ENCODE data around the gene ZNF554. TPM values are rescaled to one million over a fixed set of nuclear protein-coding genes. Genes with fewer than 3 reads are reported as not detected.

Gene ZNF554
- polyA plus RNA-seq, 4 donors = 7.4 to 9.9 (median 9.2) TPM

- DNase-seq (ENCODE audit: low read depth in 4 of 4, low spot score in 3 of 4) = no peak
These were observed 4.0 kb downstream of the ZNF554 start for GRCh38 chr19:2823646-2824045.

- no peak for DNase-seq (ENCODE audit: low read depth in 4 of 4, low spot score in 3 of 4)
These were observed 4.5 kb downstream of the ZNF554 start for GRCh38 chr19:2824129-2824528.

- no peak for DNase-seq (ENCODE audit: low read depth in 4 of 4, low spot score in 3 of 4)
These were observed 7.4 kb downstream of the ZNF554 start for GRCh38 chr19:2827022-2827421.

GRCh38 chr19:2827840-2828489, 8.3 kb downstream of the ZNF554 start:
- no peak for DNase-seq (ENCODE audit: low read depth in 4 of 4, low spot score in 3 of 4)

GRCh38 chr19:2834294-2834871, 14.7 kb downstream of the ZNF554 start:
- DNase-seq (ENCODE audit: low read depth in 4 of 4, low spot score in 3 of 4) = no peak

GRCh38 chr19:2837430-2837829, 17.8 kb downstream of the ZNF554 start:
- DNase-seq (ENCODE audit: low read depth in 4 of 4, low spot score in 3 of 4) = no peak

- DNase-seq (ENCODE audit: low read depth in 4 of 4, low spot score in 3 of 4) = peak; percentile 97 to 99 (median 98)
These were observed 21.4 kb downstream of the ZNF554 start, which contains the start of gene ZNF555 for GRCh38 chr19:2840794-2841791. Gene ZNF555 (plus strand): TSS chr19:2841475. CDS start chr19:2841573, 98 bp downstream.

GRCh38 chr19:2841855-2842574, 22.3 kb downstream of the ZNF554 start:
- DNase-seq (ENCODE audit: low read depth in 4 of 4, low spot score in 3 of 4) = no peak

- no peak for DNase-seq (ENCODE audit: low read depth in 4 of 4, low spot score in 3 of 4)
These were observed 25.4 kb downstream of the ZNF554 start for GRCh38 chr19:2845107-2845506.

GRCh38 chr19:2846180-2846894, 26.7 kb downstream of the ZNF554 start:
- no peak for DNase-seq (ENCODE audit: low read depth in 4 of 4, low spot score in 3 of 4)

- no peak for DNase-seq (ENCODE audit: low read depth in 4 of 4, low spot score in 3 of 4)
These were observed 27.8 kb downstream of the ZNF554 start for GRCh38 chr19:2847507-2847906.

- DNase-seq (ENCODE audit: low read depth in 4 of 4, low spot score in 3 of 4) = no peak
These were observed 28.9 kb downstream of the ZNF554 start for GRCh38 chr19:2848616-2849015.

- DNase-seq (ENCODE audit: low read depth in 4 of 4, low spot score in 3 of 4) = no peak
These were observed 30.7 kb downstream of the ZNF554 start for GRCh38 chr19:2850256-2850925.

GRCh38 chr19:2852598-2852997, 32.9 kb downstream of the ZNF554 start:
- no peak for DNase-seq (ENCODE audit: low read depth in 4 of 4, low spot score in 3 of 4)

GRCh38 chr19:2853015-2853606, 33.4 kb downstream of the ZNF554 start:
- no peak for DNase-seq (ENCODE audit: low read depth in 4 of 4, low spot score in 3 of 4)

- DNase-seq (ENCODE audit: low read depth in 4 of 4, low spot score in 3 of 4) = no peak
These were observed 35.2 kb downstream of the ZNF554 start for GRCh38 chr19:2854849-2855248.

- DNase-seq (ENCODE audit: low read depth in 4 of 4, low spot score in 3 of 4) = no peak
These were observed 36.9 kb downstream of the ZNF554 start for GRCh38 chr19:2856457-2857050.

GRCh38 chr19:2858864-2859263, 39.2 kb downstream of the ZNF554 start:
- no peak for DNase-seq (ENCODE audit: low read depth in 4 of 4, low spot score in 3 of 4)

GRCh38 chr19:2863816-2864215, 44.1 kb downstream of the ZNF554 start:
- DNase-seq (ENCODE audit: low read depth in 4 of 4, low spot score in 3 of 4) = no peak

All from left renal pelvis (tissue), 4 donors.